ENCODE measurements around the gene SGTA.

The SGTA gene

GRCh38 chr19:2813235-2814160, 30.4 kb upstream of the SGTA start:
- H3K27ac ChIP-seq, result no peak overlapping the region
- no peak for TF ChIP-seq ZFX (IDR thresholded peaks at IDR 0.05; ENCODE audit: borderline replicate concordance)
- TF ChIP-seq CTCF (IDR thresholded peaks at IDR 0.05), result no peak

GRCh38 chr19:2812414-2813234, 29.6 kb upstream of the SGTA start:
- TF ChIP-seq ZFX (IDR thresholded peaks at IDR 0.05; ENCODE audit: borderline replicate concordance), result no peak
- no peak for TF ChIP-seq CTCF (IDR thresholded peaks at IDR 0.05)
- H3K27ac ChIP-seq, result no peak overlapping the region

GRCh38 chr19:2811735-2812413, 28.8 kb upstream of the SGTA start:
- TF ChIP-seq ZFX (IDR thresholded peaks at IDR 0.05; ENCODE audit: borderline replicate concordance), result no peak
- no peak for TF ChIP-seq CTCF (IDR thresholded peaks at IDR 0.05)
- no peak overlapping the region for H3K27ac ChIP-seq

GRCh38 chr19:2811221-2811722, 28.2 kb upstream of the SGTA start:
- H3K27ac ChIP-seq, result no peak overlapping the region
- TF ChIP-seq CTCF (IDR thresholded peaks at IDR 0.05), result no peak
- TF ChIP-seq ZFX (IDR thresholded peaks at IDR 0.05; ENCODE audit: borderline replicate concordance), result no peak

GRCh38 chr19:2810141-2811091, 27.3 kb upstream of the SGTA start:
- no peak for TF ChIP-seq ZFX (IDR thresholded peaks at IDR 0.05; ENCODE audit: borderline replicate concordance)
- no peak for TF ChIP-seq CTCF (IDR thresholded peaks at IDR 0.05)
- no peak overlapping the region for H3K27ac ChIP-seq
